ENCODE data around the gene HEMK1. TPM values are rescaled to one million over a fixed set of nuclear protein-coding genes. Genes with fewer than 3 reads are reported as not detected.

The HEMK1 gene
- total and polyA plus RNA-seq, 2 donors (not counting 1 experiment from before 2014, with no cell fraction given): 34.2 to 43.0 TPM

- H3K4me1 ChIP-seq (ENCODE audit: control insufficient read depth in 2 of 2, insufficient read depth in 2 of 2, low read length in 2 of 2): peaks cover 11 to 22% of the 10 kb centered on the region in 2 donors
- H3K4me2 ChIP-seq (replicated peaks; ENCODE audit: low read depth, low read length, poor library complexity, severe bottlenecking): no peak overlapping the region
- POLR2A ChIA-PET: no interaction called here
- intact Hi-C loops (cut with micrococcal nuclease): no loop called here
- no peaks in the 10 kb centered on the region for H3K27me3 ChIP-seq (replicated peaks in 1 of 4; ENCODE audit: control extremely low read depth in 1 of 4, control insufficient read depth in 3 of 4, insufficient read depth in 4 of 4, low read length in 3 of 4)
- Mint-ChIP-seq H3K9me3 (ENCODE audit: insufficient read depth) (no peaks in the 10 kb centered on the region), H3K4me1 (peaks cover 16% of the 10 kb centered on the region), H3K4me3 (no peak overlapping the region), H3K27ac (no peak overlapping the region), H3K27me3 (no peaks in the 10 kb centered on the region)
- no peak for TF ChIP-seq CTCF (IDR thresholded peaks at IDR 0.05)
- no peak for TF ChIP-seq EZH2 (IDR thresholded peaks at IDR 0.05; ENCODE audit: borderline replicate concordance, insufficient read depth, low read depth, low read length, poor library complexity, severe bottlenecking)
- peaks cover 4% of the 10 kb centered on the region for H3K79me2 ChIP-seq (ENCODE audit: control insufficient read depth, insufficient read depth, low read length)
- H4K20me1 ChIP-seq (ENCODE audit: control insufficient read depth, insufficient read depth, low read length, poor library complexity, severe bottlenecking): no peaks in the 10 kb centered on the region
- H3K9me3 ChIP-seq (ENCODE audit: control extremely low read depth in 1 of 3, control insufficient read depth in 2 of 3, insufficient read depth in 1 of 3, low read length in 2 of 3): no peaks in the 10 kb centered on the region
- DNase-seq (no peak), ATAC-seq (ENCODE audit: low read depth) (no peak)
- CTCF ChIA-PET: interaction anchor here (0.7 kb wide), 1 partner anchor 52 kb away, joined by 4 read pairs; no protein-coding TSS in a partner anchor
- no peak overlapping the region for H3K27ac ChIP-seq (ENCODE audit: low read length in 2 of 2)
- no peak overlapping the region for H2AFZ ChIP-seq (ENCODE audit: insufficient read depth, low read depth, low read length, poor library complexity, severe bottlenecking)
- no peak overlapping the region for H3K9ac ChIP-seq (ENCODE audit: low read length)
- no peaks in the 10 kb centered on the region for H3K36me3 ChIP-seq (replicated peaks in 1 of 2; ENCODE audit: control extremely low read depth in 1 of 2, control insufficient read depth in 1 of 2, extremely low read depth in 1 of 2, insufficient read depth in 2 of 2, low read length in 1 of 2)
- WGBS (ENCODE audit: insufficient coverage): 96% methylated on average over 2 of the region's 2 CpGs
- no peak overlapping the region for H3K4me3 ChIP-seq (ENCODE audit: control extremely low read depth in 1 of 5, extremely low read depth in 1 of 5, insufficient read depth in 1 of 5, low read depth in 2 of 5, low read length in 4 of 5)
Measured at GRCh38 chr3:50563867-50564266, 5.5 kb upstream of the HEMK1 start.

- 94% methylated on average over 1 of the region's 1 CpG for WGBS (ENCODE audit: insufficient coverage)
- no peak overlapping the region for H3K9ac ChIP-seq (ENCODE audit: low read length)
- peaks cover 19% of the 10 kb centered on the region for H3K4me1 Mint-ChIP-seq
- no peak for TF ChIP-seq CTCF (IDR thresholded peaks at IDR 0.05)
- TF ChIP-seq EZH2 (IDR thresholded peaks at IDR 0.05; ENCODE audit: borderline replicate concordance, insufficient read depth, low read depth, low read length, poor library complexity, severe bottlenecking): no peak
- ChIA-PET CTCF (no interaction called here), POLR2A (no interaction called here)
- H3K4me1 ChIP-seq (ENCODE audit: control insufficient read depth in 2 of 2, insufficient read depth in 2 of 2, low read length in 2 of 2): peaks cover 11 to 22% of the 10 kb centered on the region in 2 donors
- no peak overlapping the region for H3K4me3 Mint-ChIP-seq
- peaks cover 4% of the 10 kb centered on the region for H3K79me2 ChIP-seq (ENCODE audit: control insufficient read depth, insufficient read depth, low read length)
- ATAC-seq (ENCODE audit: low read depth) (no peak), DNase-seq (no peak)
- H4K20me1 ChIP-seq (ENCODE audit: control insufficient read depth, insufficient read depth, low read length, poor library complexity, severe bottlenecking): no peaks in the 10 kb centered on the region
- no peaks in the 10 kb centered on the region for H3K36me3 ChIP-seq (replicated peaks in 1 of 2; ENCODE audit: control extremely low read depth in 1 of 2, control insufficient read depth in 1 of 2, extremely low read depth in 1 of 2, insufficient read depth in 2 of 2, low read length in 1 of 2)
- no peak overlapping the region for H3K4me3 ChIP-seq (ENCODE audit: control extremely low read depth in 1 of 5, extremely low read depth in 1 of 5, insufficient read depth in 1 of 5, low read depth in 2 of 5, low read length in 4 of 5)
- intact Hi-C loops (cut with micrococcal nuclease): no loop called here
- H3K9me3 Mint-ChIP-seq (ENCODE audit: insufficient read depth): no peaks in the 10 kb centered on the region
- H3K27ac ChIP-seq (ENCODE audit: low read length in 2 of 2): no peak overlapping the region
- H3K9me3 ChIP-seq (ENCODE audit: control extremely low read depth in 1 of 3, control insufficient read depth in 2 of 3, insufficient read depth in 1 of 3, low read length in 2 of 3): no peaks in the 10 kb centered on the region
- H3K27me3 ChIP-seq (replicated peaks in 1 of 4; ENCODE audit: control extremely low read depth in 1 of 4, control insufficient read depth in 3 of 4, insufficient read depth in 4 of 4, low read length in 3 of 4): no peaks in the 10 kb centered on the region
- no peak overlapping the region for H2AFZ ChIP-seq (ENCODE audit: insufficient read depth, low read depth, low read length, poor library complexity, severe bottlenecking)
- H3K27me3 Mint-ChIP-seq: no peaks in the 10 kb centered on the region
- no peak overlapping the region for H3K4me2 ChIP-seq (replicated peaks; ENCODE audit: low read depth, low read length, poor library complexity, severe bottlenecking)
- H3K27ac Mint-ChIP-seq: no peak overlapping the region
Measured at GRCh38 chr3:50564321-50564720, 5.0 kb upstream of the HEMK1 start.

Measured in B cell (primary cell).